GM12864 (cell line): ENCODE measurements around the gene JAM2.
"Not testable (repeated sequence)": the region's sequence is repeated elsewhere in the genome, so short reads cannot be mapped to it uniquely, and the experiment has no call there.

ENCODE experiments used
- DNase-seq: peaks from one replicate; pipeline ENCODE4 v3.0.0-alpha.2; 2011; ENCODE audit warnings: low read depth
- H3K4me3 ChIP-seq: 2 replicates; pipeline ENCODE4 v1.5.1; 2011; ENCODE audit warnings: mild to moderate bottlenecking, low read depth, low read length, control low read depth
- CTCF ChIP-seq: IDR thresholded peaks from 2 replicates; pipeline ENCODE4 v1.5.1; 2011; ENCODE audit warnings: low read depth, mild to moderate bottlenecking, moderate library complexity, low read length, control low read depth, inconsistent platforms; ENCODE audit errors: missing control alignments

The JAM2 gene

GRCh38 chr21:25700741-25701140 lies 61.7 kb downstream of the JAM2 start:
- no peak overlapping the region for H3K4me3 ChIP-seq
- no peak for DNase-seq
- TF ChIP-seq CTCF = no peak

GRCh38 chr21:25701529-25701928 lies 62.5 kb downstream of the JAM2 start:
- no peak for DNase-seq
- no peak for TF ChIP-seq CTCF
- no peak overlapping the region for H3K4me3 ChIP-seq

- TF ChIP-seq CTCF = peak; percentile 69
- no peak overlapping the region for H3K4me3 ChIP-seq
- DNase-seq = peak; percentile 24
Observed at GRCh38 chr21:25708467-25709065, 69.5 kb downstream of the JAM2 start.

- TF ChIP-seq CTCF = no peak
Observed at GRCh38 chr21:25709684-25710265, 70.7 kb downstream of the JAM2 start.

GRCh38 chr21:25710550-25710949 lies 71.5 kb downstream of the JAM2 start:
- no peak overlapping the region for H3K4me3 ChIP-seq
- no peak for DNase-seq
- TF ChIP-seq CTCF = no peak

More at GRCh38 chr21:25709684-25710265, 70.7 kb downstream of the JAM2 start:
- no peak for DNase-seq
- no peak overlapping the region for H3K4me3 ChIP-seq

GRCh38 chr21:25714066-25714465 lies 75.0 kb downstream of the JAM2 start:
- DNase-seq, H3K4me3 ChIP-seq: not testable (repeated sequence)

DNA sequence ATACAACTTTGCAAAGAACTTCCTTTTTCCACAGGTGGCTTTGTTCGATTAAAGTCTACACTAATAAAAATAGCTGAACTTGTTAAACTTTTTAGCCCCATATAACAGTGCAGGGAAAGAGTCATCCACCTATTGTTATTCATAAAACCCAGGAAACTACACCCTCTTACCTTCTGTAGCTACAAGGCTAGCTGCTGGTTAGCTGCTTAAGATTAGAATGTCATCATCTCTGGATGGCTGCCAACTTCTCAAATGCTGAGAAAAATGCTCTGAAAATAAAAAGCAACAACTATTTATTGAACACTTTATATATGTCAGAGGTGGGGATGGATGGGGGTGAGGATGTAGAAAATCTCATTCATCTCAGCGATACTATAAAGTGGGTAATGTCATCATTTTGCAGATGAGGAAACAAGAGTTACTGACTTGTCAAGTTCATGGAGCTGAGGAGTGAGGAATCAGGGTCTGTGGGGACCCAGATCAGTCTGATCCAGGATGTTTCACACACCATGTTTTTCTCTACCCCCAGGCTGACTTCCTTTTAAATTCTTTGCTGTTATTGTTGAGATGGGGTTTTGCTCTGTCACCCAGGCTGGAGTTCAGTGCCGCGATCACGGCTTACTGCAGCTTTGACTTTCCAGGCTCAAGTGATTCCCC lies 78.6 kb downstream of the JAM2 start:
- TF ChIP-seq CTCF = no peak
- DNase-seq = no peak

More for the DNA sequence above, 78.6 kb downstream of the JAM2 start:
- H3K4me3 ChIP-seq = no peak overlapping the region
